GM12878 (cell line): ENCODE data around the gene ENTREP1. TPM values are rescaled to one million over a fixed set of nuclear protein-coding genes. Genes with fewer than 3 reads are reported as not detected.

ENCODE experiments used
- ATAC-seq: fragments of 200-7000 bp; cut with Tn5 transposase; 3 replicates; pipeline ENCODE4 v1.9.1; 2020; ENCODE audit warnings: mild to moderate bottlenecking, moderate library complexity
- BruUV-seq: library from RNA; stranded (reverse); fragments of 400-500 nt; replicated peaks from 2 replicates; lab custom pipeline; 2021; lab: Mats Ljungman, UMichigan
- CTCF ChIA-PET: fragments of 300-600 bp; sonication (Branson Sonifier 250); formaldehyde crosslinking; extraction: SDS; loops from one replicate; lab custom pipeline; 2021; ENCODE audit warnings: inconsistent platforms; lab: Yijun Ruan, JAX
- POLR2A ChIA-PET: fragments of 350-600 bp; formaldehyde crosslinking; extraction: SDS; loops from one replicate; lab custom pipeline; 2021; ENCODE audit warnings: inconsistent platforms; lab: Charles Lee
- RAD21 ChIA-PET: fragments of 300-600 bp; sonication (Branson Sonifier 250); formaldehyde crosslinking; loops from one replicate; lab custom pipeline; 2023; ENCODE audit warnings: antibody characterized with exemption; ENCODE audit not compliant: unreplicated experiment; lab: Charles Lee
- SMC1A ChIA-PET: fragments of 300-600 bp; sonication (Branson Sonifier 250); formaldehyde crosslinking; loops from one replicate; lab custom pipeline; 2023; ENCODE audit not compliant: unreplicated experiment, uncharacterized antibody; lab: Charles Lee
- DNase-seq: peaks from one replicate; pipeline ENCODE4 v3.0.0-alpha.2; 2011; ENCODE audit warnings: low read depth, low spot score
- FAIRE-seq: peaks from 3 replicates; lab custom pipeline; 2011; peaks lifted over from hg19 to GRCh38; lab: Jason Lieb, UNC
- H2AFZ ChIP-seq: 2 replicates; pipeline ENCODE4 v1.6.0; 2011; ENCODE audit warnings: low read depth, low read length, control low read depth; ENCODE audit not compliant: control insufficient read depth
- H3K27ac ChIP-seq: 2 replicates; pipeline ENCODE4 v1.5.1; 2011; ENCODE audit warnings: control low read depth; ENCODE audit not compliant: control insufficient read depth, insufficient read depth
- H3K27me3 ChIP-seq, 2 experiments: replicated peaks in 1 of 2; 2 replicates each; pipeline versions ENCODE4 v1.6.0 to v1.6.1; 2011; ENCODE audit warnings: low read length in 1 of 2; ENCODE audit not compliant: control insufficient read depth in 2 of 2, insufficient read depth in 2 of 2
- H3K36me3 ChIP-seq, 2 experiments: 2 replicates each; pipeline ENCODE4 v1.5.1; 2011; ENCODE audit warnings: low read length in 1 of 2; ENCODE audit not compliant: control insufficient read depth in 2 of 2, insufficient read depth in 2 of 2
- H3K4me1 ChIP-seq: 2 replicates; pipeline ENCODE4 v1.6.1; 2011; ENCODE audit warnings: mild to moderate bottlenecking, low read length, moderate library complexity, mixed read lengths; ENCODE audit not compliant: control insufficient read depth, insufficient read depth
- H3K4me2 ChIP-seq: 2 replicates; pipeline ENCODE4 v1.6.0; 2011; ENCODE audit warnings: control low read depth; ENCODE audit not compliant: control insufficient read depth, insufficient read depth
- H3K4me3 ChIP-seq: fragments of 200-600 bp; sonication (generic); 2 replicates; pipeline ENCODE4 v1.5.1; 2016
- H3K79me2 ChIP-seq: 2 replicates; pipeline ENCODE4 v1.6.0; 2011; ENCODE audit warnings: low read length; ENCODE audit not compliant: control insufficient read depth, insufficient read depth
- H3K9ac ChIP-seq: 2 replicates; pipeline ENCODE4 v1.8.0; 2011; ENCODE audit warnings: low read length, control low read depth, mixed read lengths; ENCODE audit not compliant: control insufficient read depth, insufficient read depth
- H3K9me3 ChIP-seq: replicated peaks from 3 replicates; pipeline ENCODE4 v1.5.1; 2011; ENCODE audit warnings: mild to moderate bottlenecking, low read length; ENCODE audit not compliant: control insufficient read depth, insufficient read depth
- H4K20me1 ChIP-seq: 2 replicates; pipeline ENCODE4 v1.6.0; 2011; ENCODE audit not compliant: control insufficient read depth, insufficient read depth
- HDAC2 ChIP-seq: fragments of 200-600 bp; sonication (generic); IDR thresholded peaks from 2 replicates; pipeline ENCODE4 v1.6.1; 2017
- RBBP5 ChIP-seq: fragments of 200-600 bp; sonication (generic); conservative IDR thresholded peaks from 2 replicates; pipeline ENCODE4 v1.6.1; 2016
- SIN3A ChIP-seq: IDR thresholded peaks from 2 replicates; pipeline ENCODE4 v1.6.1; 2012; ENCODE audit warnings: low read depth, low read length, improper control_type of control experiment
- ZNF384 ChIP-seq: IDR thresholded peaks from 2 replicates; pipeline ENCODE4 v1.6.1; 2012; ENCODE audit warnings: low read depth, mild to moderate bottlenecking, low read length, improper control_type of control experiment, borderline replicate concordance
- ZZZ3 ChIP-seq: IDR thresholded peaks from 2 replicates; pipeline ENCODE4 v1.6.1; 2011; ENCODE audit warnings: low read depth; ENCODE audit not compliant: control insufficient read depth, insufficient read length
- WGBS: methylation state at CpG from one replicate; pipeline ENCODE4 v1.1.6; 2016; ENCODE audit warnings: low lambda C conversion rate; ENCODE audit not compliant: insufficient replicate concordance, insufficient coverage; ENCODE audit errors: missing lambda C conversion rate; 5-methylcytosine and 5-hydroxymethylcytosine counted together
- in situ Hi-C: fragments of 300-500 bp; cut with MboI; formaldehyde crosslinking; loops from 9 replicates; pipeline ENCODE4 v1.14.3; 2018; ENCODE audit warnings: mixed read lengths
- intact Hi-C: fragments of 100-400 bp; cut with micrococcal nuclease; formaldehyde crosslinking; loops from one replicate; pipeline ENCODE4 v1.14.2; 2022; ENCODE audit not compliant: unreplicated experiment
- polyA plus RNA-seq, 11 experiments: library from polyadenylated mRNA; depleted of rRNA in 4 of 11; unstranded in 6 of 11; stranded (reverse) in 5 of 11; fragments of >200 nt; fragmentation: Nextera tagmentation in 4 of 11; fragmentation: Illumina TruSeq in 1 of 11; extraction: Ambion mirVana in 4 of 11; extraction: Trizol in 1 of 11; gene quantifications; 1 replicate in 1 of 11; 2 replicates in 10 of 11; pipeline versions ENCODE4 v1.2.1 to v1.2.3, GENCODE V29; 2011 to 2016; ENCODE audit warnings: inconsistent platforms in 2 of 11, missing spikeins in 2 of 11, low read depth in 1 of 11
- total RNA-seq, 4 experiments: library from RNA; depleted of rRNA in 3 of 4; stranded (reverse); fragments of >200 nt in 3 of 4; fragmentation: Illumina TruSeq in 1 of 4; extraction: Trizol in 1 of 4; gene quantifications; 2 replicates each; pipeline versions ENCODE4 v1.2.1 to v1.2.3, GENCODE V29; 2013 to 2021
- TF ChIP-seq, protein P1 (sequence below): fragments of 450-650 bp; IDR thresholded peaks from 2 replicates; pipeline ENCODE4 v1.6.1; 2017; ENCODE audit warnings: mild to moderate bottlenecking, low read depth, inconsistent platforms; ENCODE audit not compliant: poor library complexity, severe bottlenecking
- TF ChIP-seq, protein P2 (sequence below): IDR thresholded peaks from 2 replicates; pipeline ENCODE4 v1.6.1; 2012; ENCODE audit warnings: mild to moderate bottlenecking, low read depth, low read length
- TF ChIP-seq, protein P3 (sequence below): fragments of 450-650 bp; formaldehyde crosslinking; IDR thresholded peaks from 2 replicates; pipeline ENCODE4 v1.4.0; 2022; ENCODE audit warnings: mild to moderate bottlenecking, moderate library complexity
- TF ChIP-seq, protein P4 (sequence below): IDR thresholded peaks from 2 replicates; pipeline ENCODE4 v1.6.1; 2011; ENCODE audit warnings: low read depth, low read length, improper control_type of control experiment, borderline replicate concordance
- TF ChIP-seq, protein P5 (sequence below): fragments of 450-650 bp; IDR thresholded peaks from 2 replicates; pipeline ENCODE4 v1.6.1; 2016; ENCODE audit warnings: mild to moderate bottlenecking

Gene ENTREP1
- total and polyA plus RNA-seq, 10 of the 15 experiments (the other 5 are each of a cell fraction or from before 2014, with no cell fraction given): not detected

DNA sequence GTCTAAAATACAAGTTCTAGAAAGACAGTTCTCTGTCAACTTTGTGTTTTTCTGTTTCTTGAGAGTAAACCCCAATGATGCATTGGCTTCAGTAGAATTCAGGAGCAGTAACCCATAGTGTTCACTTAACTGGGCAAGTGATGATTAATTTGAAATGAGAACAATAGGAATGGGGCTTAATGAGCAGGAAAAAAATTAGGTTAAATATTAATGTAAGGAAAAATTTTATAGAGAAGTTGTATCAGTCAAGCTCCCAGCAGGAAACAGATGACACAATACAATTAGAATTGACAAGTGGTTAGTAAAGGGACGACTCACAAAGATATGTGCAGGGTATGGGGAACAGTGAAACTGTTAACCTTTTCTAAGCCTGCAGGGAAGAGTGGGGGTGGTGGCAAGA lies 38.2 kb downstream of the ENTREP1 start (continued):
- TF ChIP-seq, protein P1, sequence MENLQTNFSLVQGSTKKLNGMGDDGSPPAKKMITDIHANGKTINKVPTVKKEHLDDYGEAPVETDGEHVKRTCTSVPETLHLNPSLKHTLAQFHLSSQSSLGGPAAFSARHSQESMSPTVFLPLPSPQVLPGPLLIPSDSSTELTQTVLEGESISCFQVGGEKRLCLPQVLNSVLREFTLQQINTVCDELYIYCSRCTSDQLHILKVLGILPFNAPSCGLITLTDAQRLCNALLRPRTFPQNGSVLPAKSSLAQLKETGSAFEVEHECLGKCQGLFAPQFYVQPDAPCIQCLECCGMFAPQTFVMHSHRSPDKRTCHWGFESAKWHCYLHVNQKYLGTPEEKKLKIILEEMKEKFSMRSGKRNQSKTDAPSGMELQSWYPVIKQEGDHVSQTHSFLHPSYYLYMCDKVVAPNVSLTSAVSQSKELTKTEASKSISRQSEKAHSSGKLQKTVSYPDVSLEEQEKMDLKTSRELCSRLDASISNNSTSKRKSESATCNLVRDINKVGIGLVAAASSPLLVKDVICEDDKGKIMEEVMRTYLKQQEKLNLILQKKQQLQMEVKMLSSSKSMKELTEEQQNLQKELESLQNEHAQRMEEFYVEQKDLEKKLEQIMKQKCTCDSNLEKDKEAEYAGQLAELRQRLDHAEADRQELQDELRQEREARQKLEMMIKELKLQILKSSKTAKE: no peak

DNA sequence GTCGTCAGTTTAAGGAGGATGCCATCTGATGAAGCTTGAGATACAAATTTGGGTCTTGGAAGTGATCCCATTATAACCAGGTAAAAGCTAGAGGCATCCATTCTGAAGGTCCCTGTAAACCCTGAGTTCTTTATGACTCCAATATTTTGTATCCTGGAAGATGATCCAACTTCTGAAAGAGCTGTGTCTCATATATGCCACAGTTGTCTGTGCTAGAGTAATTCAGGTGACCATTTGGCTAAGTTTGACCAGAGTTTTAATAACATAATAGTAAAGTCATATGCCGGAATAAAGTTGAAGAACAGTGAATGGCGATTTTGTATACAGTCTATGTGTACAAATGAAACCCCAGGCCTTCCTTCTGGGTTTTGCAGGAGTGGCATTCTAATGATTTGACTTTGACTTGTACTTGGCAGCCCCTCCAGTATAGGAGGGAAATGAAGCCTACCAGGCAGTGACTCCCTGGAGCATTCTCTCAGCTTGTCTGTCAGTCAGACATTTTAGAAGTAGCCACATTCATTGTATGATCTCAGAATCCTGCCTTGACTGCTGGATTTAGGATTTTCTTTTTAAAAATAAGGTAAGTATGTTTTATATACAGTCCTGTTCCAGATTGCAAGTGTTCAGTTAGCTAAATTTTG lies 39.6 kb downstream of the ENTREP1 start:
- Histone ChIP-seq H3K4me3 (no peak overlapping the region), H3K79me2 (no peaks in the 10 kb centered on the region), H3K9ac (no peak overlapping the region), H3K27ac (no peak overlapping the region), H2AFZ (no peak overlapping the region), H3K27me3 (no peaks in the 10 kb centered on the region), H3K9me3 (no peaks in the 10 kb centered on the region), H3K36me3 (no peaks in the 10 kb centered on the region), H3K4me2 (no peak overlapping the region), H3K4me1 (no peaks in the 10 kb centered on the region), H4K20me1 (no peaks in the 10 kb centered on the region)
- no TSS peak for BruUV-seq
- DNase-seq: no peak
- ATAC-seq: no peak
- ChIA-PET RAD21 (no interaction called here), SMC1A (no interaction called here), POLR2A (interaction anchor here (0.6 kb wide), 1 partner anchor 21 kb away, joined by 4 read pairs; no protein-coding TSS in a partner anchor), CTCF (interaction anchor here (1.2 kb wide), 1 partner anchor 141 kb away, joined by 3 read pairs; no protein-coding TSS in a partner anchor)
- WGBS: 33% methylated on average over 3 of the region's 3 CpGs
- intact Hi-C loops: no loop called here
- FAIRE-seq: no peak
- in situ Hi-C loops: no loop called here
- TF ChIP-seq RBBP5 (no peak), ZNF384 (no peak), HDAC2 (no peak), ZZZ3 (no peak), SIN3A (no peak)
- TF ChIP-seq, protein P2, sequence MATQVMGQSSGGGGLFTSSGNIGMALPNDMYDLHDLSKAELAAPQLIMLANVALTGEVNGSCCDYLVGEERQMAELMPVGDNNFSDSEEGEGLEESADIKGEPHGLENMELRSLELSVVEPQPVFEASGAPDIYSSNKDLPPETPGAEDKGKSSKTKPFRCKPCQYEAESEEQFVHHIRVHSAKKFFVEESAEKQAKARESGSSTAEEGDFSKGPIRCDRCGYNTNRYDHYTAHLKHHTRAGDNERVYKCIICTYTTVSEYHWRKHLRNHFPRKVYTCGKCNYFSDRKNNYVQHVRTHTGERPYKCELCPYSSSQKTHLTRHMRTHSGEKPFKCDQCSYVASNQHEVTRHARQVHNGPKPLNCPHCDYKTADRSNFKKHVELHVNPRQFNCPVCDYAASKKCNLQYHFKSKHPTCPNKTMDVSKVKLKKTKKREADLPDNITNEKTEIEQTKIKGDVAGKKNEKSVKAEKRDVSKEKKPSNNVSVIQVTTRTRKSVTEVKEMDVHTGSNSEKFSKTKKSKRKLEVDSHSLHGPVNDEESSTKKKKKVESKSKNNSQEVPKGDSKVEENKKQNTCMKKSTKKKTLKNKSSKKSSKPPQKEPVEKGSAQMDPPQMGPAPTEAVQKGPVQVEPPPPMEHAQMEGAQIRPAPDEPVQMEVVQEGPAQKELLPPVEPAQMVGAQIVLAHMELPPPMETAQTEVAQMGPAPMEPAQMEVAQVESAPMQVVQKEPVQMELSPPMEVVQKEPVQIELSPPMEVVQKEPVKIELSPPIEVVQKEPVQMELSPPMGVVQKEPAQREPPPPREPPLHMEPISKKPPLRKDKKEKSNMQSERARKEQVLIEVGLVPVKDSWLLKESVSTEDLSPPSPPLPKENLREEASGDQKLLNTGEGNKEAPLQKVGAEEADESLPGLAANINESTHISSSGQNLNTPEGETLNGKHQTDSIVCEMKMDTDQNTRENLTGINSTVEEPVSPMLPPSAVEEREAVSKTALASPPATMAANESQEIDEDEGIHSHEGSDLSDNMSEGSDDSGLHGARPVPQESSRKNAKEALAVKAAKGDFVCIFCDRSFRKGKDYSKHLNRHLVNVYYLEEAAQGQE: no peak
- TF ChIP-seq, protein P3, sequence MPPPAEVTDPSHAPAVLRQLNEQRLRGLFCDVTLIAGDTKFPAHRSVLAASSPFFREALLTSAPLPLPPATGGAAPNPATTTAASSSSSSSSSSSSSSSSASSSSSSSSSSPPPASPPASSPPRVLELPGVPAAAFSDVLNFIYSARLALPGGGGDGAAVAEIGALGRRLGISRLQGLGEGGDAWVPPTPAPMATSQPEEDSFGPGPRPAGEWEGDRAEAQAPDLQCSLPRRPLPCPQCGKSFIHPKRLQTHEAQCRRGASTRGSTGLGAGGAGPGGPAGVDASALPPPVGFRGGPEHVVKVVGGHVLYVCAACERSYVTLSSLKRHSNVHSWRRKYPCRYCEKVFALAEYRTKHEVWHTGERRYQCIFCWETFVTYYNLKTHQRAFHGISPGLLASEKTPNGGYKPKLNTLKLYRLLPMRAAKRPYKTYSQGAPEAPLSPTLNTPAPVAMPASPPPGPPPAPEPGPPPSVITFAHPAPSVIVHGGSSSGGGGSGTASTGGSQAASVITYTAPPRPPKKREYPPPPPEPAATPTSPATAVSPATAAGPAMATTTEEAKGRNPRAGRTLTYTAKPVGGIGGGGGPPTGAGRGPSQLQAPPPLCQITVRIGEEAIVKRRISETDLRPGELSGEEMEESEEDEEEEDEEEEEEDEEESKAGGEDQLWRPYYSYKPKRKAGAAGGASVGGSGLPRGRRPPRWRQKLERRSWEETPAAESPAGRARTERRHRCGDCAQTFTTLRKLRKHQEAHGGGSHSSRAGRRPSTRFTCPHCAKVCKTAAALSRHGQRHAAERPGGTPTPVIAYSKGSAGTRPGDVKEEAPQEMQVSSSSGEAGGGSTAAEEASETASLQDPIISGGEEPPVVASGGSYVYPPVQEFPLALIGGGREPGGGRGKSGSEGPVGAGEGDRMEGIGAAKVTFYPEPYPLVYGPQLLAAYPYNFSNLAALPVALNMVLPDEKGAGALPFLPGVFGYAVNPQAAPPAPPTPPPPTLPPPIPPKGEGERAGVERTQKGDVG (CRISPR knock-in tag): no peak
- TF ChIP-seq, protein P4, sequence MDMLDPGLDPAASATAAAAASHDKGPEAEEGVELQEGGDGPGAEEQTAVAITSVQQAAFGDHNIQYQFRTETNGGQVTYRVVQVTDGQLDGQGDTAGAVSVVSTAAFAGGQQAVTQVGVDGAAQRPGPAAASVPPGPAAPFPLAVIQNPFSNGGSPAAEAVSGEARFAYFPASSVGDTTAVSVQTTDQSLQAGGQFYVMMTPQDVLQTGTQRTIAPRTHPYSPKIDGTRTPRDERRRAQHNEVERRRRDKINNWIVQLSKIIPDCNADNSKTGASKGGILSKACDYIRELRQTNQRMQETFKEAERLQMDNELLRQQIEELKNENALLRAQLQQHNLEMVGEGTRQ: no peak
- TF ChIP-seq, protein P5, sequence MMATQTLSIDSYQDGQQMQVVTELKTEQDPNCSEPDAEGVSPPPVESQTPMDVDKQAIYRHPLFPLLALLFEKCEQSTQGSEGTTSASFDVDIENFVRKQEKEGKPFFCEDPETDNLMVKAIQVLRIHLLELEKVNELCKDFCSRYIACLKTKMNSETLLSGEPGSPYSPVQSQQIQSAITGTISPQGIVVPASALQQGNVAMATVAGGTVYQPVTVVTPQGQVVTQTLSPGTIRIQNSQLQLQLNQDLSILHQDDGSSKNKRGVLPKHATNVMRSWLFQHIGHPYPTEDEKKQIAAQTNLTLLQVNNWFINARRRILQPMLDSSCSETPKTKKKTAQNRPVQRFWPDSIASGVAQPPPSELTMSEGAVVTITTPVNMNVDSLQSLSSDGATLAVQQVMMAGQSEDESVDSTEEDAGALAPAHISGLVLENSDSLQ: no peak
